ENCODE measurements around the gene LARP4.

DNA sequence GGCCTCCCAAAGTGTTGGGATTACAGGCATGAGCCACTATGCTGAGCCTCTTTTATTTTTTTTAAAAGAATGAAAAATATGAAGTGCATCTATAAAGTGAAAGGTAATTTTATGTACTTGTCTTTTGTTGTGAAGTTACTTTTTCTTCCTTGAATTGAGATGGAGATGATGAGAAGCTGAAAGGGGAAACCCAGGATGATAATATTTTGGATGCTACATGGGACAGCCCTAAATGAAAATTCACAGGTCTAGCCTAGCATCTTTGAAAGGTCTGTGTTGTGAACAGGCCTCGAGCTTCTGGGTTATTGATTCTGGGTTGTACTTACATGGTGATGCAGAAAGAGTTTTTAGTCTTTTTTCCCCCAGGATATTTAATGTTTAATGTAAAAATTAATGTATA, 118.7 kb downstream of the LARP4 start:
- TF ChIP-seq, protein P1, sequence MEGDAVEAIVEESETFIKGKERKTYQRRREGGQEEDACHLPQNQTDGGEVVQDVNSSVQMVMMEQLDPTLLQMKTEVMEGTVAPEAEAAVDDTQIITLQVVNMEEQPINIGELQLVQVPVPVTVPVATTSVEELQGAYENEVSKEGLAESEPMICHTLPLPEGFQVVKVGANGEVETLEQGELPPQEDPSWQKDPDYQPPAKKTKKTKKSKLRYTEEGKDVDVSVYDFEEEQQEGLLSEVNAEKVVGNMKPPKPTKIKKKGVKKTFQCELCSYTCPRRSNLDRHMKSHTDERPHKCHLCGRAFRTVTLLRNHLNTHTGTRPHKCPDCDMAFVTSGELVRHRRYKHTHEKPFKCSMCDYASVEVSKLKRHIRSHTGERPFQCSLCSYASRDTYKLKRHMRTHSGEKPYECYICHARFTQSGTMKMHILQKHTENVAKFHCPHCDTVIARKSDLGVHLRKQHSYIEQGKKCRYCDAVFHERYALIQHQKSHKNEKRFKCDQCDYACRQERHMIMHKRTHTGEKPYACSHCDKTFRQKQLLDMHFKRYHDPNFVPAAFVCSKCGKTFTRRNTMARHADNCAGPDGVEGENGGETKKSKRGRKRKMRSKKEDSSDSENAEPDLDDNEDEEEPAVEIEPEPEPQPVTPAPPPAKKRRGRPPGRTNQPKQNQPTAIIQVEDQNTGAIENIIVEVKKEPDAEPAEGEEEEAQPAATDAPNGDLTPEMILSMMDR (IDR thresholded peaks at IDR 0.05): no peak
- TF ChIP-seq POLR2A (IDR thresholded peaks at IDR 0.05): no peak

Measured in uterus (tissue), 2 donors.